Gastrocnemius medialis (tissue), 4 donors: ENCODE results near the gene HDAC10. TPM values are rescaled to one million over a fixed set of nuclear protein-coding genes. Genes with fewer than 3 reads are reported as not detected.

Experiments
- ATAC-seq, 2 donors: fragments of 150-250 bp; one replicate each; pipeline ENCODE4 v1.9.1; 2016
- DNase-seq, 2 donors: peaks; one replicate each; pipeline ENCODE4 v3.0.0-alpha.2; 2019
- H3K27ac ChIP-seq, 4 donors: fragments of 200-600 bp; sonication (generic); 1 replicate in 1 of 4; 2 replicates in 3 of 4; pipeline ENCODE4 v1.5.1; 2016 to 2018; ENCODE audit warnings: mild to moderate bottlenecking in 2 of 4, moderate library complexity in 1 of 4
- H3K27me3 ChIP-seq, 3 donors: fragments of 200-600 bp; sonication (generic) in 2 of 3; 1 replicate in 1 of 3; 2 replicates in 2 of 3; pipeline versions ENCODE4 v1.5.1 to v1.6.0; 2016 to 2019; ENCODE audit warnings: mild to moderate bottlenecking in 1 of 3, moderate library complexity in 1 of 3
- H3K36me3 ChIP-seq, 2 donors: fragments of 200-600 bp; sonication (generic) in 1 of 2; one replicate each; pipeline ENCODE4 v1.5.1; 2017 to 2018
- H3K4me1 ChIP-seq, 2 donors: fragments of 200-600 bp; sonication (generic) in 1 of 2; one replicate each; pipeline ENCODE4 v1.5.1; 2016 to 2017; ENCODE audit warnings: mild to moderate bottlenecking in 2 of 2
- H3K4me3 ChIP-seq, 4 donors: fragments of 200-600 bp; sonication (generic) in 3 of 4; 1 replicate in 1 of 4; 2 replicates in 3 of 4; pipeline ENCODE4 v1.5.1; 2016 to 2019; ENCODE audit warnings: mild to moderate bottlenecking in 2 of 4
- H3K9me3 ChIP-seq, 3 donors: fragments of 200-600 bp; sonication (generic) in 2 of 3; 1 replicate in 1 of 3; 2 replicates in 2 of 3; pipeline ENCODE4 v1.5.1; 2016 to 2019
- CTCF ChIP-seq, 5 experiments: fragments of 450-650 bp in 3 of 5; fragments of 200-600 bp in 2 of 5; sonication (generic) in 2 of 5; IDR thresholded peaks in 4 of 5; conservative IDR thresholded peaks in 1 of 5; 1 replicate in 4 of 5; 2 replicates in 1 of 5; pipeline ENCODE4 v1.5.1; 2016 to 2019; ENCODE audit warnings: antibody characterized with exemption in 5 of 5, mild to moderate bottlenecking in 3 of 5, moderate library complexity in 3 of 5
- POLR2A ChIP-seq, 2 donors: fragments of 450-650 bp; IDR thresholded peaks; one replicate each; pipeline ENCODE4 v1.6.1; 2017; ENCODE audit warnings: antibody characterized with exemption in 2 of 2, mild to moderate bottlenecking in 2 of 2, moderate library complexity in 2 of 2
- in situ Hi-C, 4 donors: fragments of 200-750 bp; cut with MboI; loops; one replicate each; pipeline versions ENCODE4 v1.15.0 to v1.8.0; 2017; ENCODE audit warnings: low sequenced_read_pairs in 4 of 4
- intact Hi-C: fragments of 100-400 bp; cut with DNase I; formaldehyde crosslinking; loops from one replicate; pipeline ENCODE4 v1.15.1; 2023; ENCODE audit warnings: low total_unique reads
- total RNA-seq, 4 donors: library from RNA; depleted of rRNA; stranded (reverse); fragments of >200 nt; gene quantifications; one replicate each; pipeline versions ENCODE4 v1.1.0 to v1.2.3, GENCODE V29; 2016

The HDAC10 gene
- total RNA-seq, 4 donors from 2014 or later: 4.1 to 24.9 (median 8.6) TPM

- H3K36me3 ChIP-seq: peaks cover 0 to 24% of the 10 kb centered on the region in 2 donors
- intact Hi-C loops (loop anchor here (1.0 to 10.0 kb wide), 2 partner anchors 15 to 265 kb away; partner anchors contain the start of gene TRABD), in situ Hi-C loops (loop anchor here in 1 of 4 donors (10.0 kb wide), 1 partner anchor 265 kb away; no protein-coding TSS in a partner anchor)
- DNase-seq (no peak), ATAC-seq (no peak)
- TF ChIP-seq POLR2A (IDR thresholded peaks at IDR 0.05) (no peak), CTCF (IDR thresholded peaks at IDR 0.05 in 4 of 5, conservative IDR thresholded peaks at IDR 0.05 in 1 of 5) (no peak)
- H3K27ac ChIP-seq: peak overlapping the region; percentile 70 to 89 (median 81)
- H3K9me3 ChIP-seq: no peaks in the 10 kb centered on the region
- H3K27me3 ChIP-seq: no peaks in the 10 kb centered on the region
- peak overlapping the region; percentile 60 to 91 (median 74) for H3K4me3 ChIP-seq
- peaks cover 23 to 25% of the 10 kb centered on the region in 2 donors for H3K4me1 ChIP-seq
Observed at GRCh38 chr22:50199829-50200460, 51.1 kb downstream of the HDAC10 start.

DNA sequence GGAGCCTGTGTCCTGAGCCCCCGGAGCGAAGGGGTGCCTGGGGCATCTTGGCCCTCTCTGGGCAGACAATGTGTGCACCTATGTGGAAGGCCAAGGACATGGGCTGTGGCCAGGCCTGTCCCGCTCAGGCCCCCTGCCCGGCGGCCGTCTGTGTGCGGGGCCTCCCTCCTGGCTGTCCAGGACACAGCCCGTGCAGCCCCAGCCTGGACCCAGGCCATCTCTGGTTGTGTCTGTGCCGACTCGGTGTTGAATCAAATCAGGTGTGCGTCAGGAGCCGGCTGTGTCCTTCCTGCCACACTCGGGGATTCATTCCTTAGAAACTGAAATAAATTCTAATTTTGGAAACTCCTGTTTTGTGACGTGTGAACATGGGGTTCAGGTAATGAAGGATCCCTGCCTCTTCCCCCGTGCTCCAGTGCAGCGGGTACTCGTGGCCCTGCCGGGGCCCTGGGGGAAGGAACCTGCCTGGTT, 51.8 kb downstream of the HDAC10 start:
- in situ Hi-C loops: no loop called here
- Histone ChIP-seq H3K4me3 (no peak overlapping the region), H3K27me3 (no peaks in the 10 kb centered on the region), H3K4me1 (peaks cover 18 to 20% of the 10 kb centered on the region in 2 donors), H3K36me3 (peaks cover 0 to 30% of the 10 kb centered on the region in 2 donors), H3K27ac (peak overlapping the region in 2 of 4 donors; percentile 15 to 73), H3K9me3 (no peaks in the 10 kb centered on the region)
- no peak for TF ChIP-seq CTCF (IDR thresholded peaks at IDR 0.05 in 4 of 5, conservative IDR thresholded peaks at IDR 0.05 in 1 of 5)
- no peak for TF ChIP-seq POLR2A (IDR thresholded peaks at IDR 0.05)
- DNase-seq (no peak), ATAC-seq (no peak)
- intact Hi-C loops: no loop called here

DNA sequence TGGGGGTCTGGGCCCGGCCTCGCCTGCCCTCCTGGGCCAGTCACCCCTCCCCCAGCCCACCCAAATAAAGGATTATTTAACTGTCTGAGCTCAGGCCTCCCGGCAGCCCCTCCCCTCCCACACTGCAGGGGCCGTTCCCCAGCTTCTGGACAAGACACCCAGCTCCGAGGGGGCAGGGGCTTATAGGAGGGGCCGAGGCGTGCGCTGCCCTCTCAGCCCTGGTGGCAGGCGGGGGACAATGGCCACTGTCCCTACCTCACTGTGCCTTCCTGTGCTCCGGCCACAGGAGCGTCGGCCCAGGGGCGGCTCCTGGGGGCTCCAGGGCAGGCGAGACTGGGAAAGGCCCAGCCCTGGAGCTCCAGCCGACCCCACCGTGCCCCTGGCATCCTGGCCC, 52.4 kb downstream of the HDAC10 start:
- H3K27me3 ChIP-seq: no peaks in the 10 kb centered on the region
- ATAC-seq: no peak
- no peak overlapping the region for H3K4me3 ChIP-seq
- peaks cover 18 to 20% of the 10 kb centered on the region in 2 donors for H3K4me1 ChIP-seq
- in situ Hi-C loops (no loop called here), intact Hi-C loops (no loop called here)
- no peak overlapping the region for H3K27ac ChIP-seq
- TF ChIP-seq POLR2A (IDR thresholded peaks at IDR 0.05) (no peak), CTCF (IDR thresholded peaks at IDR 0.05 in 4 of 5, conservative IDR thresholded peaks at IDR 0.05 in 1 of 5) (no peak)
- no peak for DNase-seq
- peaks cover 0 to 37% of the 10 kb centered on the region in 2 donors for H3K36me3 ChIP-seq
- no peaks in the 10 kb centered on the region for H3K9me3 ChIP-seq

- Histone ChIP-seq H3K27ac (no peak overlapping the region), H3K4me3 (no peak overlapping the region), H3K36me3 (peaks cover 0 to 42% of the 10 kb centered on the region in 2 donors), H3K9me3 (no peaks in the 10 kb centered on the region), H3K27me3 (no peaks in the 10 kb centered on the region), H3K4me1 (peaks cover 18 to 20% of the 10 kb centered on the region in 2 donors)
- intact Hi-C loops: no loop called here
- no peak for TF ChIP-seq CTCF (IDR thresholded peaks at IDR 0.05 in 4 of 5, conservative IDR thresholded peaks at IDR 0.05 in 1 of 5)
- no peak for TF ChIP-seq POLR2A (IDR thresholded peaks at IDR 0.05)
- DNase-seq (no peak), ATAC-seq (no peak)
- in situ Hi-C loops: no loop called here
Observed at GRCh38 chr22:50197856-50198623, 53.0 kb downstream of the HDAC10 start.
